ENCODE results near the gene P2RX1.

- no peak for TF ChIP-seq EZH2 (IDR thresholded peaks at IDR 0.05; ENCODE audit: borderline replicate concordance, low read length)
- no peak for TF ChIP-seq CTCF (IDR thresholded peaks at IDR 0.05; ENCODE audit: low read length)
Observed at GRCh38 chr17:3900646-3901045, 15.6 kb downstream of the P2RX1 start.
